Colonic mucosa (tissue), 4 donors: ENCODE measurements around the gene PGAP3. TPM values are rescaled to one million over a fixed set of nuclear protein-coding genes. Genes with fewer than 3 reads are reported as not detected.

Experiments
- DNase-seq: peaks from one replicate; pipeline ENCODE4 v3.0.0-alpha.2; 2020
- H3K27ac ChIP-seq: fragments of 200-600 bp; one replicate; pipeline ENCODE4 v1.8.0; 2021
- H3K27me3 ChIP-seq: fragments of 200-600 bp; one replicate; pipeline ENCODE4 v1.8.0; 2021
- H3K36me3 ChIP-seq: fragments of 200-600 bp; one replicate; pipeline ENCODE4 v1.8.0; 2021
- H3K4me1 ChIP-seq: fragments of 200-600 bp; one replicate; pipeline ENCODE4 v1.8.0; 2021; ENCODE audit warnings: mild to moderate bottlenecking
- H3K4me3 ChIP-seq: fragments of 200-600 bp; one replicate; pipeline ENCODE4 v1.8.0; 2021
- H3K9ac ChIP-seq, 2 donors: one replicate each; pipeline ENCODE4 v1.7.0; 2013; ENCODE audit warnings: control low read depth in 2 of 2, low read depth in 2 of 2, low read length in 2 of 2
- H3K9me3 ChIP-seq: fragments of 200-600 bp; one replicate; pipeline ENCODE4 v1.8.0; 2021
- CTCF ChIP-seq: fragments of 200-600 bp; IDR thresholded peaks from one replicate; pipeline ENCODE4 v1.8.0; 2022; ENCODE audit warnings: antibody characterized with exemption, mild to moderate bottlenecking
- intact Hi-C: fragments of 100-400 bp; cut with DNase I; formaldehyde crosslinking; loops from one replicate; pipeline ENCODE4 v1.14.1; 2022
- total RNA-seq, 2 donors: library from RNA; stranded (reverse); fragmentation: NEBNext Ultra II Directional in 1 of 2; extraction: Animal tissue kit (Norgen Biotek cat#: 25700) in 1 of 2; gene quantifications; one replicate each; pipeline ENCODE4 v1.2.1, GENCODE V29; 2021
- donor health status: healthy.
- donor health status: DM: no; HTN: no; CAD: no.
- donor health status: DM: no; HTN: no; CAD: no.

PGAP3 gene
- total RNA-seq, 2 donors from 2014 or later, result 37.3 to 42.0 TPM

DNA sequence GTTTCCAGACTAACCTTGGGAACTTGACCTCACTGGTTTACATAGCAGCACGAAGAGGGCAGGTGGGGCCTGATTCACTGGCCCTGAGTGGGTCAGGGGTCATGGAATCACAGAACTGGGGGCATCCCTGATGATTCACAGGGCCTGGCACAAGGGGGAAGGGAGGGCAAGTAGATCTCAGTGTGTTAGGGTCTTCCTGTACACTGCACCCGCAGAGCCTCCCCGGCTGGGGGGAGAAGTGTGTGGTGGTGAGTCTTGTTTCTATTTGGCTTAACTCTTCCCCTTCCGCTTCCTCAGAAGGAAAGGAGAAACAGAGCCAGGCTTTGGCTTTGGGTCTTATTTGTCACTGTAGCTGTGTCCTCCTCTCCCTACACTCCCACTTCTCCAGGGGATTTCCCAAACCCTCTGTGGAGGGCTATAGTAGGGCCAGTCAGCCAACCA lies 47.2 kb downstream of the PGAP3 start:
- Histone ChIP-seq H3K36me3 (no peaks in the 10 kb centered on the region), H3K27ac (no peak overlapping the region), H3K4me3 (no peak overlapping the region), H3K27me3 (no peaks in the 10 kb centered on the region), H3K9ac (no peak overlapping the region), H3K9me3 (no peaks in the 10 kb centered on the region), H3K4me1 (peaks cover 16% of the 10 kb centered on the region)
- DNase-seq, result no peak
- intact Hi-C loops, result no loop called here
- no peak for TF ChIP-seq CTCF

DNA sequence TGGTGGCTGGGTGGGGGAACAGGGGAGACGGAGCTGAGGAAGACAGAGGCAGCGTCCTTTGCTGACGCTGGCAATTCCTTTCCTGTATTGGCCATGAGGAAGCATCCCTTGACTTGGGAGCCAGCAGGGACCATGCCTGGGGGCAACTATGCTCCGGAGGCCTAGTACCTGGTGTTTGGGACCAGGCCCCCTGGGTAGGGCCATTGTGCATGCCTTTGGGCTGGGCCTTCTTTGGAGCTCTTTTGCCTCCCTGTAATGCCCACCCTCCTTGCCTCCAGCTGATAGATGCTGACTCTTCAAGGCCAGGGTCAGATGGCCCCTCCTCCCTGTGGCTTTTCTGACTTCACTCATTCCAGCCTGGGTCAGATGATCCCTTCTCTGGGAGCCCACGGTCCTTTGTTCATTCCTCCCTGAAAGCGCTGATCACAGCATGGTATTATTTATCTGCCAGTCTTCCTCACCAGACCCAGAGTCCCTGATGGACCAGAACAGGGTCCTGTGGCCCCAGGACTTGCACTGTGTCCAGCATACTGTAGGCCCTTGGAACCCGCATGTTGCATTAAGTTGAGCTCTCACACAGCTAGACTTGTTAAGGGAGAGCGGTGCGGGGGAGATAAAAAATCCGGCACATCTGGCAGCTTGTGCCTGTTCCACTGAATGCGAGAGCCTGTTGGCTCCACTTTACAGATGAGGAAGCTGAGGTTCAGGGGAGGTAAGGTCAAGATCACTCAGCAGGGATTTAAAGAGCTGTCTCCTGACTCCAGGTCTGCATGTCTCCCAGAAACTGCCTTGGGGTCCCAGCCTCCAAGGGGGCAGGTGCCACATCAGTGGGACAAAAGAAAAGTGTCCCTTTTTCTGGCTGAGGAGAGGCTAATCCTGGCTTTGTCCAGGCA lies 48.0 kb downstream of the PGAP3 start:
- no peak overlapping the region for H3K9ac ChIP-seq
- intact Hi-C loops, result no loop called here
- TF ChIP-seq CTCF, result no peak
- H3K36me3 ChIP-seq, result no peaks in the 10 kb centered on the region
- no peak overlapping the region for H3K27ac ChIP-seq
- H3K4me1 ChIP-seq, result peaks cover 17% of the 10 kb centered on the region
- H3K4me3 ChIP-seq, result no peak overlapping the region
- no peaks in the 10 kb centered on the region for H3K27me3 ChIP-seq
- no peaks in the 10 kb centered on the region for H3K9me3 ChIP-seq
- DNase-seq, result no peak

- no peak for TF ChIP-seq CTCF
- intact Hi-C loops, result no loop called here
- H3K9me3 ChIP-seq, result no peaks in the 10 kb centered on the region
- no peak overlapping the region for H3K4me3 ChIP-seq
- no peak overlapping the region for H3K9ac ChIP-seq
- H3K27me3 ChIP-seq, result no peaks in the 10 kb centered on the region
- no peak overlapping the region for H3K27ac ChIP-seq
- peaks cover 24% of the 10 kb centered on the region for H3K4me1 ChIP-seq
- H3K36me3 ChIP-seq, result no peaks in the 10 kb centered on the region
- no peak for DNase-seq
These were observed 48.8 kb downstream of the PGAP3 start for GRCh38 chr17:39639043-39639442.

DNA sequence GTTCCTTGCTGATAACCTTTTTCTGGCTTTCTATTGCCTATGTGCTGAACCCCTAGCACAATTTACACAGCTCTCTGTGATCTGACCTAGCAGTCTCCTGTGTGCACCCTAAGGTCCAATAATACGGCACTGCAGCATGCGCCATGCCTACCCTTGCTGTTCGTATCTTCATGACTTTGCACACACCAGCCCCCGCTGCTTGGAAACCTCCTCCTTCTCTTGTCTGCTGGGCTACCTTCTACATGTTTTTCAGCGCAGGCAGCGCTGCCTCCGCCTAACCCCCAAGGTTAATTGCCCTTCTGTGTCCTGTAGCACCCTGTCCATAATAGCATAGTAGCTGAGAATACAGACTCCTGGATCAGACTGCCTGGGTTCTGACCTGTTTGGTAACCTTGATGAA lies 49.5 kb downstream of the PGAP3 start:
- DNase-seq, result no peak
- H3K4me3 ChIP-seq, result peak overlapping the region; percentile 82
- no peak for TF ChIP-seq CTCF
- H3K27ac ChIP-seq, result no peak overlapping the region
- no peaks in the 10 kb centered on the region for H3K36me3 ChIP-seq
- H3K4me1 ChIP-seq, result peaks cover 30% of the 10 kb centered on the region
- no peak overlapping the region for H3K9ac ChIP-seq
- intact Hi-C loops, result no loop called here
- H3K9me3 ChIP-seq, result no peaks in the 10 kb centered on the region
- no peaks in the 10 kb centered on the region for H3K27me3 ChIP-seq

DNA sequence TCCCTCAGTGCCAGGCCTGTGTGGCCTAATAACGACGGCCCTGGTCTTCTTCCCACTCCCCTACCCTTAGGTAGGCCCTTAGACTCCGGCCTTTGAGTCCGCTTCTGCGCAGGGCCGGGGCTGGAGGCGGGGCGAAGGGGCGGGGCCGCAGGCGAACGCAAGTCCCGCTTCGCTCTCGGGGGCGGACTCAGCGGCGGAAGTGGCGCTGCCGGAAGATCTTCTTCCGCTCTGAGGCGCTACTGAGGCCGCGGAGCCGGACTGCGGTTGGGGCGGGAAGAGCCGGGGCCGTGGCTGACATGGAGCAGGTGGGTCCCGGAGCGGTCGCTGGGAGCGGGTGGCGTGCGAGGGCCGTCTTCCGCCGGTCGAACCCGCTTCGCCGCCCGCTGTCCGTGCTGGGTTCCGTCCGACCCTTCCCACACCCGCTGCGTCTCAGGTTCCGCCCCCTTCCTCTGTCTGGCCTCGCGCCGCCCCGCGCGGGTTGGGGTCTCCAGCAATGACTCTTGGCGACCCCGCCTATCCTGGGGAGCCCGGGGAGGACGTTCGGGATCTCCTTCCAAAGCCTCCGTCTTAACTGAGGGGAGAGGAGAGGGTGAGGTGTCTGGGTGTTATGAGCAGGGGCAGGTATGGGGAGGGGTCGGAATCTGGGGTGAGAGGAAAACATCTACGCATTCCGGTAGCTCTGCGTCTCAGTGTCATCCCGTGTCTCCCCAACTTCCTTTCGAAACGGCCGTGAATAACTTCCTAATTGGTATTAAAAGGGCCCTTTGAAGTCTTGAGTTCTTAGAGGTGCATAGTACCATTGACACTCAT lies 50.7 kb downstream of the PGAP3 start, which contains the start of gene STARD3:
Gene STARD3, plus strand, starts transcription at position 218 of the 810 bp plus-strand sequence. CDS start 16,388 bp downstream, outside the sequence.
- no peaks in the 10 kb centered on the region for H3K36me3 ChIP-seq
- H3K4me1 ChIP-seq, result peaks cover 31% of the 10 kb centered on the region
- intact Hi-C loops, result no loop called here
- H3K9ac ChIP-seq, result peak within 1 kb of the TSS; percentile 72 to 93
- peak within 1 kb of the TSS; percentile 82 for H3K4me3 ChIP-seq
- peak; percentile 96 for DNase-seq
- no peaks in the 10 kb centered on the region for H3K27me3 ChIP-seq
- TF ChIP-seq CTCF, result no peak
- no peaks in the 10 kb centered on the region for H3K9me3 ChIP-seq
- H3K27ac ChIP-seq, result peak within 1 kb of the TSS; percentile 63
